ENCODE results near the gene ATG9A. TPM values are rescaled to one million over a fixed set of nuclear protein-coding genes. Genes with fewer than 3 reads are reported as not detected.

ATG9A gene
- total and polyA plus RNA-seq, 9 of the 15 experiments (the other 6 are each of a cell fraction or from before 2014, with no cell fraction given), result 0.25 to 65.6 (median 23.4) TPM

DNA sequence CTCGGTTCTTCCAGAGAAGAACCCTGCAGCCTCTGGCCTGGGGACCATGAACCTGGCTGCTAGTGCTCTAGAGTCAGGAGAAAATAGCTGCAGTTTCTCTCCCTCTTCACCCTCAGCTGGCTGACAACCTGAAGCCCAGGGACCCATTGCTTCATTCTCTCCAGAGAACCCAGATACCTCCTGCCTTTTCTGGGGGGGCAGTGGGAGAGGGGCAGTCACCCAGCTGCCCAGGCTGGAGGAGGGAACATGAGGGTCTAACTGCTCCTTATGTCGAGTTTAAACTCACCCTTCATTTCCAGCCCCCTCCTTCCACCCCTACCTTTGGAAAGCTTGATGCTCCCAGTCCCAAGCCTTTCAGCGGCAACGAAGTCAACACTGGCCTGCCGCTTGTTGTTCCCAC is 30.5 kb downstream of the ATG9A start (continued):
- TF ChIP-seq NFE2L1 (tag; IDR thresholded peaks at IDR 0.05; ENCODE audit: borderline replicate concordance, low read depth) (no peak), MEF2D (tag; conservative IDR thresholded peaks at IDR 0.05; ENCODE audit: low read depth) (no peak), HDAC1 (IDR thresholded peaks at IDR 0.05) (no peak), RFX5 (IDR thresholded peaks at IDR 0.05; ENCODE audit: low read depth, low read length) (no peak)

DNA sequence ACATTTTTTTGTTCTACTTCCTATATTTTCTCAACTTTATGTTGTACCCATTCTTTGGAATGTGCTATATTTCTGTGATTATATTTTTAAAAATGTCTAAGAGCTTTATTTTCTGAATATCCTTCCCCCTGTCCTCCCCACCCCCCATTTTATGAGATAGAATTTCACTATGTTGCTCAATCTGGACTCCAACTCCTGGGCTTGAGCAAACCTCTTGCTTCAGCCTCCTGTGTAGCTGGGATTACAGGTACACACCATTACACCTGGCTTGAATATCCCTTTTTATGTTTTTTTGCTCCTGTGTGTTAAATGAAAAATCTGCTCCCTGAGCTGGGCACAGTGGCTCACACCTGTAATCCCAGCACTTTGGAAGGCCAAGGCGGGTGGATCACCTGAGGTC is 32.0 kb downstream of the ATG9A start:
- H3K4me1 ChIP-seq (replicated peaks in 1 of 2; ENCODE audit: control insufficient read depth in 2 of 2, insufficient read depth in 2 of 2, low read length in 2 of 2), result no peaks in the 10 kb centered on the region
- POLR2A ChIA-PET, result interaction anchor here (1.0 to 1.5 kb wide), 2 partner anchors 9 to 12 kb away, joined by 3 to 6 read pairs; partner anchors contain the start of gene ZFAND2B
- no peak for ATAC-seq
- WGBS (ENCODE audit: insufficient coverage, low coverage, missing lambda C conversion rate), result 60% methylated on average over 1 of the region's 1 CpG
- H4K20me1 ChIP-seq (replicated peaks; ENCODE audit: control insufficient read depth, insufficient read depth, low read length), result no peaks in the 10 kb centered on the region
- FAIRE-seq, result no peak
- H3K4me3 ChIP-seq, result no peak overlapping the region
- no peak for TF ChIP-seq GABPA (tag; conservative IDR thresholded peaks at IDR 0.05; ENCODE audit: low read depth)
- no peak for TF ChIP-seq CXXC5 (CRISPR knock-in tag; IDR thresholded peaks at IDR 0.05)
- TF ChIP-seq FOXM1 (IDR thresholded peaks at IDR 0.05; ENCODE audit: low read depth), result no peak
- no peak for TF ChIP-seq FOXM1 (CRISPR knock-in tag; IDR thresholded peaks at IDR 0.05; ENCODE audit: low read depth)
- no peak for TF ChIP-seq TEAD1 (CRISPR knock-in tag; IDR thresholded peaks at IDR 0.05)
- TF ChIP-seq, protein P1, sequence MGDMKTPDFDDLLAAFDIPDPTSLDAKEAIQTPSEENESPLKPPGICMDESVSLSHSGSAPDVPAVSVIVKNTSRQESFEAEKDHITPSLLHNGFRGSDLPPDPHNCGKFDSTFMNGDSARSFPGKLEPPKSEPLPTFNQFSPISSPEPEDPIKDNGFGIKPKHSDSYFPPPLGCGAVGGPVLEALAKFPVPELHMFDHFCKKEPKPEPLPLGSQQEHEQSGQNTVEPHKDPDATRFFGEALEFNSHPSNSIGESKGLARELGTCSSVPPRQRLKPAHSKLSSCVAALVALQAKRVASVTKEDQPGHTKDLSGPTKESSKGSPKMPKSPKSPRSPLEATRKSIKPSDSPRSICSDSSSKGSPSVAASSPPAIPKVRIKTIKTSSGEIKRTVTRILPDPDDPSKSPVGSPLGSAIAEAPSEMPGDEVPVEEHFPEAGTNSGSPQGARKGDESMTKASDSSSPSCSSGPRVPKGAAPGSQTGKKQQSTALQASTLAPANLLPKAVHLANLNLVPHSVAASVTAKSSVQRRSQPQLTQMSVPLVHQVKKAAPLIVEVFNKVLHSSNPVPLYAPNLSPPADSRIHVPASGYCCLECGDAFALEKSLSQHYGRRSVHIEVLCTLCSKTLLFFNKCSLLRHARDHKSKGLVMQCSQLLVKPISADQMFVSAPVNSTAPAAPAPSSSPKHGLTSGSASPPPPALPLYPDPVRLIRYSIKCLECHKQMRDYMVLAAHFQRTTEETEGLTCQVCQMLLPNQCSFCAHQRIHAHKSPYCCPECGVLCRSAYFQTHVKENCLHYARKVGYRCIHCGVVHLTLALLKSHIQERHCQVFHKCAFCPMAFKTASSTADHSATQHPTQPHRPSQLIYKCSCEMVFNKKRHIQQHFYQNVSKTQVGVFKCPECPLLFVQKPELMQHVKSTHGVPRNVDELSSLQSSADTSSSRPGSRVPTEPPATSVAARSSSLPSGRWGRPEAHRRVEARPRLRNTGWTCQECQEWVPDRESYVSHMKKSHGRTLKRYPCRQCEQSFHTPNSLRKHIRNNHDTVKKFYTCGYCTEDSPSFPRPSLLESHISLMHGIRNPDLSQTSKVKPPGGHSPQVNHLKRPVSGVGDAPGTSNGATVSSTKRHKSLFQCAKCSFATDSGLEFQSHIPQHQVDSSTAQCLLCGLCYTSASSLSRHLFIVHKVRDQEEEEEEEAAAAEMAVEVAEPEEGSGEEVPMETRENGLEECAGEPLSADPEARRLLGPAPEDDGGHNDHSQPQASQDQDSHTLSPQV (IDR thresholded peaks at IDR 0.05), result no peak
- intact Hi-C loops (cut with micrococcal nuclease) (no loop called here), in situ Hi-C loops (cut with MboI) (no loop called here)
- no peak overlapping the region for H3K4me2 ChIP-seq (ENCODE audit: insufficient read depth, low read length)
- H3K9me1 ChIP-seq (ENCODE audit: control insufficient read depth, insufficient read depth, low read length), result no peaks in the 10 kb centered on the region
- H3K9me3 ChIP-seq (replicated peaks; ENCODE audit: control insufficient read depth, insufficient read depth, low read depth, low read length), result no peaks in the 10 kb centered on the region
- no TSS peak for BruUV-seq (replicated peaks)
- H3K36me3 ChIP-seq (ENCODE audit: control insufficient read depth, insufficient read depth, low read length), result no peaks in the 10 kb centered on the region
- H2AFZ ChIP-seq (ENCODE audit: low read depth, low read length), result no peak overlapping the region
- H3K79me2 ChIP-seq (ENCODE audit: control insufficient read depth, insufficient read depth, low read length), result no peaks in the 10 kb centered on the region
- H3K27me3 ChIP-seq (ENCODE audit: control insufficient read depth in 2 of 2, insufficient read depth in 2 of 2, low read length in 2 of 2), result no peaks in the 10 kb centered on the region
- H3K27ac ChIP-seq (ENCODE audit: extremely low read depth, low read depth, low read length), result no peak overlapping the region
- no peak for DNase-seq (ENCODE audit: extremely low read depth in 1 of 4, low spot score in 3 of 4)
- no peak overlapping the region for H3K9ac ChIP-seq (ENCODE audit: insufficient read depth in 1 of 2, low read depth in 2 of 2, low read length in 2 of 2)
- CTCF ChIA-PET (ENCODE audit: low intra/inter-chr PET ratio), result no interaction called here
